B cell (primary cell): ENCODE measurements around the gene TEX10. TPM values are rescaled to one million over a fixed set of nuclear protein-coding genes. Genes with fewer than 3 reads are reported as not detected.

ENCODE experiments used
- ATAC-seq: fragments of 200-7000 bp; cut with Tn5 transposase; one replicate; pipeline ENCODE4 v1.10.0; 2021; ENCODE audit warnings: low read depth, mild to moderate bottlenecking, moderate number of reproducible peaks, moderate library complexity
- CTCF ChIA-PET: fragments of 350-600 bp; sonication (Branson Sonifier 250); formaldehyde crosslinking; loops from one replicate; lab custom pipeline; 2021; ENCODE audit warnings: antibody characterized with exemption, inconsistent platforms; lab: Charles Lee
- POLR2A ChIA-PET: fragments of 350-600 bp; sonication (Branson Sonifier 250); formaldehyde crosslinking; loops from one replicate; lab custom pipeline; 2021; ENCODE audit warnings: antibody characterized with exemption; lab: Charles Lee
- DNase-seq: peaks from one replicate; pipeline ENCODE4 v3.0.0; 2013
- H2AFZ ChIP-seq: 2 replicates; pipeline ENCODE4 v1.6.1; 2012; ENCODE audit warnings: mild to moderate bottlenecking, low read depth, low read length; ENCODE audit not compliant: insufficient read depth, poor library complexity, severe bottlenecking
- H3K27ac ChIP-seq, 2 donors: 1 replicate in 1 of 2; 2 replicates in 1 of 2; pipeline ENCODE4 v1.5.1; 2012 to 2013; ENCODE audit warnings: low read length in 2 of 2, mild to moderate bottlenecking in 2 of 2, moderate library complexity in 1 of 2
- H3K27me3 ChIP-seq, 4 experiments: fragments of 200-600 bp in 1 of 4; sonication (generic) in 1 of 4; replicated peaks in 1 of 4; 1 replicate in 2 of 4; 2 replicates in 2 of 4; pipeline versions ENCODE4 v1.6.1 to v1.7.0; 2013 to 2016; ENCODE audit warnings: low read length in 3 of 4, mild to moderate bottlenecking in 2 of 4, mixed read lengths in 1 of 4, moderate library complexity in 1 of 4; ENCODE audit not compliant: insufficient read depth in 4 of 4, control insufficient read depth in 3 of 4; ENCODE audit errors: control extremely low read depth in 1 of 4
- H3K36me3 ChIP-seq, 2 experiments: replicated peaks in 1 of 2; 1 replicate in 1 of 2; 2 replicates in 1 of 2; pipeline versions ENCODE4 v1.6.1 to v1.7.1; 2013; ENCODE audit warnings: low read length in 1 of 2; ENCODE audit not compliant: insufficient read depth in 2 of 2, control insufficient read depth in 1 of 2; ENCODE audit errors: control extremely low read depth in 1 of 2, extremely low read depth in 1 of 2
- H3K4me1 ChIP-seq, 2 donors: fragments of 200-600 bp in 1 of 2; sonication (generic) in 1 of 2; 1 replicate in 1 of 2; 2 replicates in 1 of 2; pipeline versions ENCODE4 v1.5.1 to v1.6.1; 2013 to 2017; ENCODE audit warnings: low read length in 2 of 2; ENCODE audit not compliant: control insufficient read depth in 2 of 2, insufficient read depth in 2 of 2
- H3K4me2 ChIP-seq: replicated peaks from 2 replicates; pipeline ENCODE3; 2012; ENCODE audit warnings: mild to moderate bottlenecking, low read depth, low read length; ENCODE audit not compliant: poor library complexity, severe bottlenecking
- H3K4me3 ChIP-seq, 5 experiments: fragments of 200-600 bp in 1 of 5; sonication (generic) in 1 of 5; 1 replicate in 3 of 5; 2 replicates in 2 of 5; pipeline versions ENCODE4 v1.5.1 to v1.7.0; 2011 to 2016; ENCODE audit warnings: low read length in 4 of 5, mild to moderate bottlenecking in 4 of 5, low read depth in 2 of 5, control low read depth in 1 of 5, moderate library complexity in 1 of 5; ENCODE audit not compliant: insufficient read depth in 1 of 5; ENCODE audit errors: control extremely low read depth in 1 of 5, extremely low read depth in 1 of 5
- H3K79me2 ChIP-seq: fragments of 200-600 bp; sonication (generic); one replicate; pipeline ENCODE4 v1.6.0; 2016; ENCODE audit warnings: low read length; ENCODE audit not compliant: control insufficient read depth, insufficient read depth
- H3K9ac ChIP-seq: fragments of 200-600 bp; sonication (generic); 2 replicates; pipeline ENCODE4 v1.6.1; 2017; ENCODE audit warnings: mild to moderate bottlenecking, low read length, moderate library complexity
- H3K9me3 ChIP-seq, 3 donors: one replicate each; pipeline versions ENCODE4 v1.6.1 to v1.7.1; 2013; ENCODE audit warnings: low read length in 2 of 3; ENCODE audit not compliant: control insufficient read depth in 2 of 3, insufficient read depth in 1 of 3; ENCODE audit errors: control extremely low read depth in 1 of 3
- H4K20me1 ChIP-seq: 2 replicates; pipeline ENCODE4 v1.6.0; 2012; ENCODE audit warnings: mild to moderate bottlenecking, low read length; ENCODE audit not compliant: insufficient read depth, control insufficient read depth, poor library complexity, severe bottlenecking
- H3K27ac Mint-ChIP-seq: one replicate; pipeline ENCODE4 v1.8.0; 2021; ENCODE audit warnings: mixed read lengths
- H3K27me3 Mint-ChIP-seq: one replicate; pipeline ENCODE4 v1.8.0; 2021; ENCODE audit warnings: mixed read lengths
- H3K4me1 Mint-ChIP-seq: one replicate; pipeline ENCODE4 v1.8.0; 2021; ENCODE audit warnings: mixed read lengths
- H3K4me3 Mint-ChIP-seq: one replicate; pipeline ENCODE4 v1.8.0; 2021; ENCODE audit warnings: mixed read lengths
- H3K9me3 Mint-ChIP-seq: one replicate; pipeline ENCODE4 v1.8.0; 2022; ENCODE audit warnings: mixed read lengths; ENCODE audit not compliant: insufficient read depth
- EZH2 ChIP-seq: IDR thresholded peaks from 2 replicates; pipeline ENCODE4 v1.6.1; 2012; ENCODE audit warnings: borderline replicate concordance, low read depth, mild to moderate bottlenecking, moderate library complexity, low read length; ENCODE audit not compliant: insufficient read depth, poor library complexity, severe bottlenecking
- WGBS: methylation state at CpG from one replicate; pipeline ENCODE4 v1.1.5; 2013; ENCODE audit warnings: missing lambda C conversion rate; ENCODE audit not compliant: insufficient coverage; 5-methylcytosine and 5-hydroxymethylcytosine counted together
- intact Hi-C: fragments of 100-400 bp; cut with micrococcal nuclease; formaldehyde crosslinking; loops from one replicate; pipeline ENCODE4 v1.10.0; 2022
- polyA plus RNA-seq: library from polyadenylated mRNA; depleted of rRNA; stranded (reverse); fragments of >200 nt; gene quantifications from 2 replicates; pipeline ENCODE4 v1.2.3, GENCODE V29; 2012
- total RNA-seq, 2 donors: library from RNA; stranded (reverse); fragments of 120-200 nt in 1 of 2; gene quantifications; 1 replicate in 1 of 2; 2 replicates in 1 of 2; pipeline versions ENCODE4 v1.2.3 to v1.2.4, GENCODE V29; 2013 to 2022
- TF ChIP-seq, protein P1 (sequence below): fragments of 200-600 bp; IDR thresholded peaks from one replicate; pipeline ENCODE4 v1.8.0; 2022; ENCODE audit warnings: antibody characterized with exemption, mild to moderate bottlenecking

TEX10 gene
- total and polyA plus RNA-seq, 2 donors (not counting 1 experiment from before 2014, with no cell fraction given) = 15.5 to 24.9 TPM

GRCh38 chr9:100359057-100359456 lies 6.3 kb upstream of the TEX10 start:
- Histone ChIP-seq H3K4me1 (peaks cover 9 to 10% of the 10 kb centered on the region in 2 donors), H3K79me2 (no peaks in the 10 kb centered on the region), H4K20me1 (no peaks in the 10 kb centered on the region), H3K4me3 (no peak overlapping the region), H3K9ac (no peak overlapping the region), H3K27ac (no peak overlapping the region), H3K36me3 (no peaks in the 10 kb centered on the region), H3K4me2 (no peak overlapping the region), H2AFZ (no peak overlapping the region), H3K9me3 (peaks cover 0 to 5% (median 0%) of the 10 kb centered on the region in 3 donors), H3K27me3 (no peaks in the 10 kb centered on the region)
- ATAC-seq (no peak), DNase-seq (no peak)
- Mint-ChIP-seq H3K4me3 (no peak overlapping the region), H3K4me1 (peaks cover 22% of the 10 kb centered on the region), H3K27me3 (no peaks in the 10 kb centered on the region), H3K9me3 (peaks cover 9% of the 10 kb centered on the region), H3K27ac (no peak overlapping the region)
- intact Hi-C loops = loop anchor here (10.0 kb wide), 2 partner anchors 236 to 534 kb away; partner anchors contain the start of gene NR4A3
- no CpG with 5 or more reads among the region's 3 CpGs for WGBS
- POLR2A ChIA-PET = no interaction called here
- TF ChIP-seq EZH2 = no peak
- TF ChIP-seq, protein P1, sequence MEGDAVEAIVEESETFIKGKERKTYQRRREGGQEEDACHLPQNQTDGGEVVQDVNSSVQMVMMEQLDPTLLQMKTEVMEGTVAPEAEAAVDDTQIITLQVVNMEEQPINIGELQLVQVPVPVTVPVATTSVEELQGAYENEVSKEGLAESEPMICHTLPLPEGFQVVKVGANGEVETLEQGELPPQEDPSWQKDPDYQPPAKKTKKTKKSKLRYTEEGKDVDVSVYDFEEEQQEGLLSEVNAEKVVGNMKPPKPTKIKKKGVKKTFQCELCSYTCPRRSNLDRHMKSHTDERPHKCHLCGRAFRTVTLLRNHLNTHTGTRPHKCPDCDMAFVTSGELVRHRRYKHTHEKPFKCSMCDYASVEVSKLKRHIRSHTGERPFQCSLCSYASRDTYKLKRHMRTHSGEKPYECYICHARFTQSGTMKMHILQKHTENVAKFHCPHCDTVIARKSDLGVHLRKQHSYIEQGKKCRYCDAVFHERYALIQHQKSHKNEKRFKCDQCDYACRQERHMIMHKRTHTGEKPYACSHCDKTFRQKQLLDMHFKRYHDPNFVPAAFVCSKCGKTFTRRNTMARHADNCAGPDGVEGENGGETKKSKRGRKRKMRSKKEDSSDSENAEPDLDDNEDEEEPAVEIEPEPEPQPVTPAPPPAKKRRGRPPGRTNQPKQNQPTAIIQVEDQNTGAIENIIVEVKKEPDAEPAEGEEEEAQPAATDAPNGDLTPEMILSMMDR = no peak
- CTCF ChIA-PET = no interaction called here

DNA sequence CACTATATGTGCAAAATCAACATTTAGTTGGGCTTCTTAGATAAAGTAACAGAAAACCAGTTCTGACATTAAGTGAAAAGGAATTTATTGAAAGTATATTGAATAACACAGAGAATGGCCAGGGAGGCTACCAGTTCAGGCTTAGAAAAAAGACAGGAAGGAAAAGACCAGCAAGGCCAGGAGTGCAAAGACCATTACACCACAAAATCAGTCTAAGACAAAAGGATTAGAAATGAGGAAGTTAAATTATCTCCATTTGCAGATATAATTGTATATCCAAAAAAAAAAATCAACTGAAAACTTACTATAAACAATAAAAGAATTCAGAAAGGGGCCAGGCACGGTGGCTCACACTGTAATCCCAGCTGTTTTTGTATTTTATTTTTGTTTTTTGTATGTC lies 4.8 kb upstream of the TEX10 start:
- no peak for DNase-seq
- TF ChIP-seq, protein P1 = no peak
- TF ChIP-seq EZH2 = no peak
- H3K27me3 ChIP-seq = no peaks in the 10 kb centered on the region
- peaks cover 1% of the 10 kb centered on the region for H3K79me2 ChIP-seq
- H3K27ac Mint-ChIP-seq = no peak overlapping the region
- H3K9ac ChIP-seq = no peak overlapping the region
- no peaks in the 10 kb centered on the region for H4K20me1 ChIP-seq
- no peak overlapping the region for H2AFZ ChIP-seq
- POLR2A ChIA-PET = no interaction called here
- H3K4me3 Mint-ChIP-seq = no peak overlapping the region
- no peaks in the 10 kb centered on the region for H3K27me3 Mint-ChIP-seq
- no peaks in the 10 kb centered on the region for H3K9me3 ChIP-seq
- no peak overlapping the region for H3K27ac ChIP-seq
- H3K9me3 Mint-ChIP-seq = peaks cover 5% of the 10 kb centered on the region
- WGBS = no CpG with 5 or more reads among the region's 1 CpG
- no peak overlapping the region for H3K4me2 ChIP-seq
- ATAC-seq = no peak
- intact Hi-C loops = loop anchor here (10.0 kb wide), 2 partner anchors 237 to 533 kb away; partner anchors contain the start of gene NR4A3
- H3K36me3 ChIP-seq = no peaks in the 10 kb centered on the region
- no peak overlapping the region for H3K4me3 ChIP-seq
- CTCF ChIA-PET = interaction anchor here (0.7 kb wide), 1 partner anchor 1565 kb away, joined by 3 read pairs; no protein-coding TSS in a partner anchor
- peaks cover 34% of the 10 kb centered on the region for H3K4me1 Mint-ChIP-seq
- peaks cover 12 to 18% of the 10 kb centered on the region in 2 donors for H3K4me1 ChIP-seq
